Activated CD4-positive, alpha-beta T cell treated with anti-CD3 and anti-CD28 coated beads for 36 hours (primary cell): Measurements from ENCODE around the gene LSP1. TPM values are rescaled to one million over a fixed set of nuclear protein-coding genes. Genes with fewer than 3 reads are reported as not detected.
A peak's percentile ranks its signal among the peaks of the same experiment; 100 is the strongest.

ENCODE experiments used
- ATAC-seq: fragments of 200-7000 bp; cut with Tn5 transposase; one replicate; pipeline ENCODE4 v1.10.0; 2021; ENCODE audit warnings: mild to moderate bottlenecking, moderate library complexity
- CTCF ChIA-PET: fragments of 350-600 bp; sonication (Branson Sonifier 250); formaldehyde crosslinking; loops from one replicate; lab custom pipeline; 2021; ENCODE audit warnings: antibody characterized with exemption; lab: Charles Lee
- POLR2A ChIA-PET: fragments of 350-600 bp; sonication (Branson Sonifier 250); formaldehyde crosslinking; loops from one replicate; lab custom pipeline; 2021; ENCODE audit warnings: antibody characterized with exemption, inconsistent platforms; lab: Charles Lee
- DNase-seq: peaks from one replicate; pipeline ENCODE4 v3.0.0-alpha.2; 2020
- H3K27ac Mint-ChIP-seq: one replicate; pipeline ENCODE4 v1.8.0; 2021; ENCODE audit warnings: mixed read lengths
- H3K27me3 Mint-ChIP-seq: one replicate; pipeline ENCODE4 v1.8.0; 2021; ENCODE audit warnings: mixed read lengths
- H3K36me3 Mint-ChIP-seq: one replicate; pipeline ENCODE4 v1.8.0; 2021; ENCODE audit warnings: low read depth, mixed read lengths
- H3K4me1 Mint-ChIP-seq: one replicate; pipeline ENCODE4 v1.8.0; 2021; ENCODE audit warnings: mixed read lengths
- H3K4me3 Mint-ChIP-seq: one replicate; pipeline ENCODE4 v1.8.0; 2021; ENCODE audit warnings: mild to moderate bottlenecking, moderate library complexity, mixed read lengths
- H3K9me3 Mint-ChIP-seq: one replicate; pipeline ENCODE4 v1.8.0; 2021; ENCODE audit warnings: low read depth, mixed read lengths
- intact Hi-C, 2 experiments: fragments of 100-400 bp; cut with DNase I in 1 of 2; cut with micrococcal nuclease in 1 of 2; formaldehyde crosslinking; loops; one replicate each; pipeline versions ENCODE4 v1.14.2 to v1.15.1; 2022 to 2024; cut with DNase I, micrococcal nuclease
- total RNA-seq, 2 experiments: library from RNA; stranded (reverse); gene quantifications; one replicate each; pipeline ENCODE4 v1.2.3, GENCODE V29; 2021

LSP1 gene
- total RNA-seq, 2 experiments from 2014 or later, result 193 to 227 TPM

- Mint-ChIP-seq H3K27me3 (no peaks in the 10 kb centered on the region), H3K4me3 (peak overlapping the region; percentile 73), H3K27ac (peak overlapping the region; percentile 86), H3K9me3 (no peaks in the 10 kb centered on the region), H3K4me1 (peaks cover 17% of the 10 kb centered on the region), H3K36me3 (peaks cover 23% of the 10 kb centered on the region)
- ChIA-PET POLR2A (no interaction called here), CTCF (interaction anchor here (1.0 to 3.0 kb wide), 5 partner anchors 13 to 111 kb away, joined by 3 to 11 read pairs (median 4); partner anchors contain the start of gene LSP1)
- DNase-seq, result peak; percentile 87
- intact Hi-C loops, result loop anchor here (1.0 to 5.0 kb wide), 2 partner anchors 36 to 37 kb away; partner anchors contain the start of gene LSP1 (in 2 of the 2)
- ATAC-seq, result peak; percentile 78
Measured at GRCh38 chr11:1889224-1889930, 36.5 kb downstream of the LSP1 start.

DNA sequence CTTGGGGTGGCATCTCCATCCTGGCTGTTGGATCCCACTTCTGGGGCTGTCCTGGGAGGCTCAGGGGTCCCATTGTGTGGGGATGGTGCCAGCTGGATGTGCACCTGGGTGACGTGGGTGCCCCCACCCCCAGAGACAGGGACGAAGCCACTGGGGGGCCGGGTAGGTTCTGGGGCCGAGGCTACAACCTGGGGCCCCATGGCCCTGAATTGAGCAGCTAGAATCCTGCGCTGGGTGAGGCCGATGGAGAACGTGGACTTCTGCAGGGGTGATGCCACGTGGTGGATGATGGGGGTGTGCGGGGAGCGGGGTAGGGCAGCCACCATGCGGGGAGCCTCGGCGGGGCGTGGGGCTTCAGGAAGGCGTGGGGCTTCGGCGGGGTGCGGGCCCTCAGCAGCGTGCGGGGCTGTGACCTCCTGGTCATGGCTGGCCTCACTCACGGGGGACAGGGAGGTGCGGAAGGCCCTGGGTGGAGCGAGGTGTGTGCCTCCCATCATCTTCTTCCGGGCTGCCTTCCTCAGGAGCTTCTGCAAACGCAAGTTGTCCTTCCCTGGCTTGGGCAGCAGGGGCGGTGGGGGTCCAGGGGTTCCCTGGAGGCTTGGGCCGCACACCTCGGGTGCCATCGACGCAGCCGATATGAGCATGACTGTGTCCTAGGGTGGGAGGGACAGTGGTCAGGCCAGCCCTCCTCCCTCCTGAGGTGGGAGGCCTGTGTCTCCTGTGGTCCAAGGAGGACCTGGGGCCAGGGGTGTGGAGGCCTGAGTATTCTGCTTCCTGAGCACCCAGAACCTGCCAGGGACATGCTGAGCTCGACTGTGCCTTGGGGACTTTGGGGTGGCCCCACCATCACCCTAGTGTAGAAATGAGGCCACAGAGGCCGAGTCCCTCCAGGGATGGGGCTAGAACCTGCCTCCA lies 37.3 kb downstream of the LSP1 start:
- DNase-seq (peak; percentile 58), ATAC-seq (peak; percentile 22)
- intact Hi-C loops, result loop anchor here (1.0 to 5.0 kb wide), 2 partner anchors 37 to 38 kb away; partner anchors contain the start of gene LSP1 (in 2 of the 2)
- no peaks in the 10 kb centered on the region for H3K27me3 Mint-ChIP-seq
- POLR2A ChIA-PET, result no interaction called here
- H3K4me3 Mint-ChIP-seq, result peak overlapping the region; percentile 73
- H3K9me3 Mint-ChIP-seq, result no peaks in the 10 kb centered on the region
- H3K36me3 Mint-ChIP-seq, result peaks cover 23% of the 10 kb centered on the region
- H3K27ac Mint-ChIP-seq, result peak overlapping the region; percentile 80
- CTCF ChIA-PET, result interaction anchor here (0.6 to 3.0 kb wide), 6 partner anchors 11 to 56 kb away, joined by 3 to 11 read pairs (median 3); partner anchors contain the start of gene LSP1
- H3K4me1 Mint-ChIP-seq, result peaks cover 17% of the 10 kb centered on the region

DNA sequence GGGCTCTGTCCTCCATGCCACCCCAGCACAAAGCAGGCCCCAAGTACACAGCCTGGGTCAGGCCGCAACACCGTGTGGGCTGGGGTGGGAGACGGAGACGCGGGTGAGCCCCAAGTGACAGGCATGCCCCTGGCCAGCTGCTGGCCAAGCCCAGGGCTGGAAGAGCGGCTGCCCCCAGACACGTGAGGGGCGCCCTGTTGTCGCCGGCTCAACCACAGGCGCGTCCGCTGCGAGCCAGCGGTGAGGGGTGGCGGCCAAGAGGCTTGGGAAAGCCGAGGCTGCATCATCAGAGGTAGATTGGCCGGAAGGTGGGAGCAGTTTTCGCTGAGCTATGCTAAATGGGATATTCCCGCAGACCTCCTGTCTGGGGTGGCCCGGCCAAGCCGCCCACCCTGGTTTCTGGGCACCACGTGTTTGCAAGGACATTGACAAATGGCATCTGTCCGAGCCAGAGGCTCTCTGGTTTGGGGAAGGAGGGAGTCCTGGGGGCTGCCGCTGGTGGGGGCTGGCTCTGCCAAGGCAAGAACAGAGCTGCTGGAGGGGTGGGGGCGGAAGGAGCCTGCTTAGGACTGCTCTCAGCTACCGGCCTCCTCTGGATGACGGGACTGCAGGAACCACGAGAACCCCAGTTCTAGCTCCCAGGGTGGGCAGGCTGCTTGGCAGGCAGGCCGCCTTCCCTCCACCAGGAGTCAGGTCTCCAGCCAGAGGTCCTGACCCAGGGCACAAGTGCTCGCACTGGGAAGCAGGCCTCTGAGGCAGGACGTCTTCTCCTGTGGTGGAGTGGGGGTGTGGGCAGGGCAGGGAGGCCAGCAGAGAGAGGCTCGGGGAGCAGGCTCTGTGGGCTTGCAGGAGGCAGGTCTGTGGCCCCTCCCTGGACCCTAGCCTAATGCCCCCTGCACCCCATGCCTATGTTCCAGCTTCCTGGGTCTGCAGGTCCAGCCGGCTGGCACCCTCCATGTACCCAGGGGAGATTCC lies 38.3 kb downstream of the LSP1 start:
- ChIA-PET CTCF (interaction anchor here (0.7 to 3.0 kb wide), 6 partner anchors 10 to 251 kb away, joined by 3 to 11 read pairs (median 3); partner anchors contain the start of gene LSP1), POLR2A (no interaction called here)
- Mint-ChIP-seq H3K27ac (peak overlapping the region; percentile 37), H3K9me3 (no peaks in the 10 kb centered on the region), H3K4me1 (peaks cover 17% of the 10 kb centered on the region), H3K4me3 (peak overlapping the region; percentile 73), H3K27me3 (no peaks in the 10 kb centered on the region), H3K36me3 (peaks cover 23% of the 10 kb centered on the region)
- ATAC-seq (peak; percentile 1), DNase-seq (peak; percentile 34)
- intact Hi-C loops, result no loop called here

- peaks cover 17% of the 10 kb centered on the region for H3K4me1 Mint-ChIP-seq
- ATAC-seq (no peak), DNase-seq (no peak)
- H3K4me3 Mint-ChIP-seq, result peak within 1 kb of the TSS; percentile 73
- ChIA-PET CTCF (interaction anchor here (0.7 to 3.0 kb wide), 3 partner anchors 10 to 252 kb away, joined by 3 to 11 read pairs (median 7); no protein-coding TSS in a partner anchor), POLR2A (no interaction called here)
- H3K27me3 Mint-ChIP-seq, result peaks cover 2% of the 10 kb centered on the region
- intact Hi-C loops, result no loop called here
- peak within 1 kb of the TSS; percentile 37 for H3K27ac Mint-ChIP-seq
- H3K9me3 Mint-ChIP-seq, result no peaks in the 10 kb centered on the region
- H3K36me3 Mint-ChIP-seq, result peaks cover 23% of the 10 kb centered on the region
Measured at GRCh38 chr11:1891831-1892115, 38.9 kb downstream of the LSP1 start, which contains the start of gene PRR33. Gene PRR33 (minus strand): TSS chr11:1891895. CDS start chr11:1890584, 1,311 bp downstream.

GRCh38 chr11:1892116-1892515 lies 39.2 kb downstream of the LSP1 start:
- no peak overlapping the region for H3K27ac Mint-ChIP-seq
- POLR2A ChIA-PET, result no interaction called here
- ATAC-seq (no peak), DNase-seq (no peak)
- intact Hi-C loops, result no loop called here
- peaks cover 17% of the 10 kb centered on the region for H3K4me1 Mint-ChIP-seq
- CTCF ChIA-PET, result interaction anchor here (1.8 to 3.0 kb wide), 2 partner anchors 11 to 25 kb away, joined by 7 to 11 read pairs; no protein-coding TSS in a partner anchor
- H3K27me3 Mint-ChIP-seq, result peaks cover 2% of the 10 kb centered on the region
- no peaks in the 10 kb centered on the region for H3K9me3 Mint-ChIP-seq
- H3K4me3 Mint-ChIP-seq, result no peak overlapping the region
- H3K36me3 Mint-ChIP-seq, result peaks cover 23% of the 10 kb centered on the region

DNA sequence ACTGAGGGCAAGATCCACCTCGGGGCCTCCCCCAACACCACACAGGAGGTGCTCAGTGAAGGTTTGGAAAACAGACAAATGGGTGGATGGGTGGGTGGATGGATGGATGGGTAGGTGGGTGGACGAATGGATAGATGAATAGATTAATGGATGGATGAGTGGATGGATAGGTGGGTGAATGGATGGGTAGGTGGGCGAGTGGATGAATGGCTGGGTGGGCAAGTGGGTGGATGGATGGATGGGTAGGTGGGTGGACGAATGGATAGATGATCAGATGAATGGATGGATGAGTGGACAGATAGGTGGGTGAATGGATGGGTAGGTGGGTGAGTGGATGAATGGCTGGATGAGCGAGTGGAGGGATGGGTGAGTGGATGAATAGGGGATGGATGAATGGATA lies 39.7 kb downstream of the LSP1 start:
- H3K4me3 Mint-ChIP-seq, result no peak overlapping the region
- no peaks in the 10 kb centered on the region for H3K9me3 Mint-ChIP-seq
- no peak overlapping the region for H3K27ac Mint-ChIP-seq
- DNase-seq (no peak), ATAC-seq (no peak)
- peaks cover 21% of the 10 kb centered on the region for H3K36me3 Mint-ChIP-seq
- POLR2A ChIA-PET, result no interaction called here
- H3K4me1 Mint-ChIP-seq, result peaks cover 17% of the 10 kb centered on the region
- intact Hi-C loops, result no loop called here
- CTCF ChIA-PET, result interaction anchor here (1.8 to 3.0 kb wide), 2 partner anchors 11 to 24 kb away, joined by 7 to 11 read pairs; no protein-coding TSS in a partner anchor
- peaks cover 3% of the 10 kb centered on the region for H3K27me3 Mint-ChIP-seq

- Mint-ChIP-seq H3K27ac (no peak overlapping the region), H3K9me3 (no peaks in the 10 kb centered on the region), H3K4me3 (no peak overlapping the region), H3K36me3 (peaks cover 10% of the 10 kb centered on the region), H3K27me3 (peaks cover 6% of the 10 kb centered on the region), H3K4me1 (peaks cover 10% of the 10 kb centered on the region)
- CTCF ChIA-PET, result no interaction called here
- no peak for ATAC-seq
- no peak for DNase-seq
- intact Hi-C loops, result loop anchor here (1.0 kb wide), 1 partner anchor 46 kb away; no protein-coding TSS in a partner anchor
- POLR2A ChIA-PET, result no interaction called here
Measured at GRCh38 chr11:1893581-1894359, 40.9 kb downstream of the LSP1 start.

GRCh38 chr11:1894759-1895158 lies 41.9 kb downstream of the LSP1 start:
- no peaks in the 10 kb centered on the region for H3K9me3 Mint-ChIP-seq
- ChIA-PET POLR2A (no interaction called here), CTCF (no interaction called here)
- intact Hi-C loops, result loop anchor here (1.0 kb wide), 1 partner anchor 45 kb away; no protein-coding TSS in a partner anchor
- ATAC-seq, result no peak
- no peak overlapping the region for H3K4me3 Mint-ChIP-seq
- H3K27ac Mint-ChIP-seq, result no peak overlapping the region
- H3K27me3 Mint-ChIP-seq, result peaks cover 6% of the 10 kb centered on the region
- no peak for DNase-seq
- H3K36me3 Mint-ChIP-seq, result peaks cover 8% of the 10 kb centered on the region
- peaks cover 7% of the 10 kb centered on the region for H3K4me1 Mint-ChIP-seq

- DNase-seq (no peak), ATAC-seq (no peak)
- Mint-ChIP-seq H3K4me1 (peaks cover 7% of the 10 kb centered on the region), H3K9me3 (no peaks in the 10 kb centered on the region), H3K4me3 (no peak overlapping the region), H3K36me3 (peaks cover 3% of the 10 kb centered on the region), H3K27ac (no peak overlapping the region), H3K27me3 (peaks cover 6% of the 10 kb centered on the region)
- CTCF ChIA-PET, result interaction anchor here (0.7 kb wide), 2 partner anchors 113 to 1246 kb away, joined by 3 read pairs; no protein-coding TSS in a partner anchor
- POLR2A ChIA-PET, result no interaction called here
- intact Hi-C loops, result no loop called here
Measured at GRCh38 chr11:1896468-1896867, 43.6 kb downstream of the LSP1 start.

DNA sequence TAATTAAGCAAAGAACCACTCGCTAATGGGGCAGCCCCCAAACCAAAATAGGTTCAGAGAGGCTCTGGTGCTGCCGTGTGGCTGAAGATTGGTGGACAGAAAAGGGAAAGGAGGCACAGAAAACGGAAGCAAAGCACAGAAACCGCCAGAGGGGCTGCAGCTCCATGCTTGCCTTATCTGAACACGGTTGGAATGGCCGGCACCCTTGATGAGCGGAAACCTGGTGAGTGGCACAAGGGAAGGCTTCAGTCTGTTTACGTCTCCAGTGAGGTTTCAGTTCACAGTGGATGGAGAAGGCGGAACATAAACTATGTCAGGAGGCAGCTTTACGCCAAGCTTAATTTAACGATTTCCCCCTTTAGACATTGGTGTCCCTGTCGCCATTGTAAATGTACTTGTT lies 44.0 kb downstream of the LSP1 start:
- intact Hi-C loops, result no loop called here
- Mint-ChIP-seq H3K27me3 (peaks cover 6% of the 10 kb centered on the region), H3K36me3 (peaks cover 3% of the 10 kb centered on the region), H3K4me3 (no peak overlapping the region), H3K4me1 (peaks cover 7% of the 10 kb centered on the region), H3K27ac (no peak overlapping the region), H3K9me3 (no peaks in the 10 kb centered on the region)
- ChIA-PET CTCF (interaction anchor here (0.7 to 0.9 kb wide), 3 partner anchors 113 to 1246 kb away, joined by 3 to 4 read pairs (median 3); no protein-coding TSS in a partner anchor), POLR2A (no interaction called here)
- DNase-seq (no peak), ATAC-seq (no peak)
